Hepatocyte (in vitro differentiated cells): ENCODE results near the gene TMEM143.

ENCODE experiments used
- EZH2 ChIP-seq: fragments of 200-600 bp; sonication (generic); IDR thresholded peaks from 2 replicates; pipeline ENCODE4 v1.6.1; 2016; ENCODE audit warnings: antibody characterized with exemption, mild to moderate bottlenecking, borderline replicate concordance
- TF ChIP-seq, protein P1 (sequence below): fragments of 200-600 bp; sonication (generic); IDR thresholded peaks from 2 replicates; pipeline ENCODE4 v1.5.1; 2016; ENCODE audit warnings: antibody characterized with exemption, mild to moderate bottlenecking; ENCODE audit not compliant: poor library complexity

DNA sequence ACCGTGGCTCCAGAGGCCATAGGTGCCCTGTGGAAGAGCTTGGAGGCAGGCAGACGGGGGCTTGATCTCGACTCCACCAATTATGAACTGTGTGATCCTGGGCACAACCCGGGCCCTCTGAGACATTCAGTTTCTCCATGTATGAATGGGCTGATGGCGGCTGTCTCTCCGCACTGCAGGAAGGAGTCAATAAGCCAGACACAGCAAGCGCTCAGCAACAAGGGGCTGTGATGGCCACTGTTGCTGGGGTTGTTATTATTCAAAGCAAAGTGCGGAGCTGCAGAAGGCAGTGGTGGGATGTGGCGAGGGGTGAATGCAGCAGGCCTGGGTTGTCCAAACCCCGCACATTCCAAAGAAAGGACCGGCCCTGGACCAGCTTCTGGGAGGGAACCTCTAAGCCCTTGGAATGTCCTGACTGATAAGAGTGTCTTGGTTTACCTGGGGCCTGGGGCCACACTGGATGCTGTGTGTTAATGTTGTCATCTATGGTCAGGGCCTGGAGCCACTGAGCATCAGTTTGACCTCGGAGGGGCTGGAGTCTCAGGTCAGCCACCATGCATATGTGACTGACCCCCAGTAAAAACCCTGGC lies 8.3 kb downstream of the TMEM143 start:
- TF ChIP-seq, protein P1, sequence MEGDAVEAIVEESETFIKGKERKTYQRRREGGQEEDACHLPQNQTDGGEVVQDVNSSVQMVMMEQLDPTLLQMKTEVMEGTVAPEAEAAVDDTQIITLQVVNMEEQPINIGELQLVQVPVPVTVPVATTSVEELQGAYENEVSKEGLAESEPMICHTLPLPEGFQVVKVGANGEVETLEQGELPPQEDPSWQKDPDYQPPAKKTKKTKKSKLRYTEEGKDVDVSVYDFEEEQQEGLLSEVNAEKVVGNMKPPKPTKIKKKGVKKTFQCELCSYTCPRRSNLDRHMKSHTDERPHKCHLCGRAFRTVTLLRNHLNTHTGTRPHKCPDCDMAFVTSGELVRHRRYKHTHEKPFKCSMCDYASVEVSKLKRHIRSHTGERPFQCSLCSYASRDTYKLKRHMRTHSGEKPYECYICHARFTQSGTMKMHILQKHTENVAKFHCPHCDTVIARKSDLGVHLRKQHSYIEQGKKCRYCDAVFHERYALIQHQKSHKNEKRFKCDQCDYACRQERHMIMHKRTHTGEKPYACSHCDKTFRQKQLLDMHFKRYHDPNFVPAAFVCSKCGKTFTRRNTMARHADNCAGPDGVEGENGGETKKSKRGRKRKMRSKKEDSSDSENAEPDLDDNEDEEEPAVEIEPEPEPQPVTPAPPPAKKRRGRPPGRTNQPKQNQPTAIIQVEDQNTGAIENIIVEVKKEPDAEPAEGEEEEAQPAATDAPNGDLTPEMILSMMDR, result no peak
- no peak for TF ChIP-seq EZH2
